Upper lobe of left lung (tissue), 6 donors: ENCODE data around the gene AOX1. TPM values are rescaled to one million over a fixed set of nuclear protein-coding genes. Genes with fewer than 3 reads are reported as not detected.
A peak's percentile ranks its signal among the peaks of the same experiment; 100 is the strongest.
"Not testable (repeated sequence)": the region's sequence is repeated elsewhere in the genome, so short reads cannot be mapped to it uniquely, and the experiment has no call there.

ENCODE experiments used
- ATAC-seq, 2 donors: fragments of 200-7000 bp; cut with Tn5 transposase; one replicate each; pipeline ENCODE4 v1.9.1; 2022; ENCODE audit warnings: mild to moderate bottlenecking in 2 of 2, moderate library complexity in 2 of 2; ENCODE audit not compliant: low FRiP score in 2 of 2
- DNase-seq, 2 donors: peaks; one replicate each; pipeline ENCODE4 v3.0.0-alpha.2; 2019 to 2020
- H3K27ac ChIP-seq, 4 donors: fragments of 200-600 bp; sonication (generic); one replicate each; pipeline ENCODE4 v1.5.1; 2016 to 2019
- H3K27me3 ChIP-seq, 4 donors: fragments of 200-600 bp; sonication (generic); one replicate each; pipeline ENCODE4 v1.5.1; 2017 to 2019
- H3K36me3 ChIP-seq, 4 donors: fragments of 200-600 bp; sonication (generic); one replicate each; pipeline ENCODE4 v1.5.1; 2016 to 2019
- H3K4me1 ChIP-seq, 4 donors: fragments of 200-600 bp; sonication (generic); one replicate each; pipeline ENCODE4 v1.5.1; 2018 to 2019
- H3K4me3 ChIP-seq, 4 donors: fragments of 200-600 bp; sonication (generic); one replicate each; pipeline ENCODE4 v1.5.1; 2017 to 2019; ENCODE audit warnings: mild to moderate bottlenecking in 2 of 4, moderate library complexity in 1 of 4
- H3K9me3 ChIP-seq, 4 donors: fragments of 200-600 bp; sonication (generic); one replicate each; pipeline ENCODE4 v1.5.1; 2018 to 2019
- EP300 ChIP-seq, 4 donors: sonication (generic); formaldehyde crosslinking; IDR thresholded peaks; one replicate each; pipeline ENCODE4 v1.5.1; 2017; ENCODE audit warnings: antibody characterized with exemption in 4 of 4, control low read depth in 2 of 4
- POLR2A ChIP-seq, 4 donors: fragments of 450-650 bp; IDR thresholded peaks; one replicate each; pipeline ENCODE4 v1.5.1; 2016 to 2017; ENCODE audit warnings: antibody characterized with exemption in 4 of 4, mild to moderate bottlenecking in 2 of 4
- POLR2AphosphoS5 ChIP-seq, 2 donors: sonication (generic); formaldehyde crosslinking; IDR thresholded peaks; one replicate each; pipeline ENCODE4 v1.5.1; 2017; ENCODE audit warnings: antibody characterized with exemption in 2 of 2
- WGBS, 2 donors: methylation state at CpG; one replicate each; pipeline ENCODE4 v1.1.5; 2017 to 2018; 5-methylcytosine and 5-hydroxymethylcytosine counted together
- total RNA-seq, 6 donors: library from RNA; depleted of rRNA in 4 of 6; stranded (reverse); fragments of >200 nt in 4 of 6; gene quantifications; one replicate each; pipeline versions ENCODE4 v1.1.0 to v1.2.1, GENCODE V29; 2016 to 2021
- TF ChIP-seq, protein P1 (sequence below), 6 experiments: fragments of 450-650 bp in 4 of 6; fragments of 200-600 bp in 2 of 6; sonication (generic) in 2 of 6; IDR thresholded peaks; one replicate each; pipeline ENCODE4 v1.5.1; 2016 to 2019; ENCODE audit warnings: antibody characterized with exemption in 6 of 6
- donor health status: DM: no; HTN: no; CAD: no; lungs with moderate emphysema.
- donor health status: DM: no; HTN: yes; CAD: no; lungs with severe emphysema.

Gene AOX1
- total RNA-seq, 6 donors from 2014 or later: 8.7 to 49.0 (median 27.5) TPM

DNA sequence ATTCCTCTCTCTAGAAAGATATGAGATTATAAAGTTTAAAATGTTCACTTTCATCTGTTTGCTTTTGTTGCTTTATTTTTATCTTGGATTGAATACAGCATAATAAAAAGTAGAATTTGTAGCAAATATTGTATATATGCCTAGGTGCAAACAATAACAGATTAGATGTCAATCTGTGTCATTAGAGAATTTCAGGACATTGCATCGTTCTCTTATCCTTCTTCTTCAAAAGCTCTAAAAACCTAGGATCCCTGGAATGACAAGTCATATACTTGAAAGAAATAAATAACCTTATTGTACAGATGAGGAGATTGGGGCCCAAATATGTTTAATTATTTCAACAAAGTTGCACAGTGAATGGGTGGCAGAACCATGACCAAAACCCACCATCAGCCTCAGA lies 123.1 kb downstream of the AOX1 start:
- 78 to 88% methylated on average over 1 of the region's 1 CpG for WGBS, 2 donors
- Histone ChIP-seq H3K27ac (no peak overlapping the region), H3K27me3 (no peaks in the 10 kb centered on the region), H3K9me3 (no peaks in the 10 kb centered on the region), H3K4me3 (no peak overlapping the region), H3K36me3 (no peaks in the 10 kb centered on the region), H3K4me1 (peaks cover 0 to 6% (median 3%) of the 10 kb centered on the region in 4 donors)
- no peak for DNase-seq
- TF ChIP-seq POLR2AphosphoS5 (IDR thresholded peaks at IDR 0.05) (no peak), EP300 (IDR thresholded peaks at IDR 0.05) (no peak), POLR2A (IDR thresholded peaks at IDR 0.05) (no peak)
- TF ChIP-seq, protein P1, sequence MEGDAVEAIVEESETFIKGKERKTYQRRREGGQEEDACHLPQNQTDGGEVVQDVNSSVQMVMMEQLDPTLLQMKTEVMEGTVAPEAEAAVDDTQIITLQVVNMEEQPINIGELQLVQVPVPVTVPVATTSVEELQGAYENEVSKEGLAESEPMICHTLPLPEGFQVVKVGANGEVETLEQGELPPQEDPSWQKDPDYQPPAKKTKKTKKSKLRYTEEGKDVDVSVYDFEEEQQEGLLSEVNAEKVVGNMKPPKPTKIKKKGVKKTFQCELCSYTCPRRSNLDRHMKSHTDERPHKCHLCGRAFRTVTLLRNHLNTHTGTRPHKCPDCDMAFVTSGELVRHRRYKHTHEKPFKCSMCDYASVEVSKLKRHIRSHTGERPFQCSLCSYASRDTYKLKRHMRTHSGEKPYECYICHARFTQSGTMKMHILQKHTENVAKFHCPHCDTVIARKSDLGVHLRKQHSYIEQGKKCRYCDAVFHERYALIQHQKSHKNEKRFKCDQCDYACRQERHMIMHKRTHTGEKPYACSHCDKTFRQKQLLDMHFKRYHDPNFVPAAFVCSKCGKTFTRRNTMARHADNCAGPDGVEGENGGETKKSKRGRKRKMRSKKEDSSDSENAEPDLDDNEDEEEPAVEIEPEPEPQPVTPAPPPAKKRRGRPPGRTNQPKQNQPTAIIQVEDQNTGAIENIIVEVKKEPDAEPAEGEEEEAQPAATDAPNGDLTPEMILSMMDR (IDR thresholded peaks at IDR 0.05): no peak
- no peak for ATAC-seq

DNA sequence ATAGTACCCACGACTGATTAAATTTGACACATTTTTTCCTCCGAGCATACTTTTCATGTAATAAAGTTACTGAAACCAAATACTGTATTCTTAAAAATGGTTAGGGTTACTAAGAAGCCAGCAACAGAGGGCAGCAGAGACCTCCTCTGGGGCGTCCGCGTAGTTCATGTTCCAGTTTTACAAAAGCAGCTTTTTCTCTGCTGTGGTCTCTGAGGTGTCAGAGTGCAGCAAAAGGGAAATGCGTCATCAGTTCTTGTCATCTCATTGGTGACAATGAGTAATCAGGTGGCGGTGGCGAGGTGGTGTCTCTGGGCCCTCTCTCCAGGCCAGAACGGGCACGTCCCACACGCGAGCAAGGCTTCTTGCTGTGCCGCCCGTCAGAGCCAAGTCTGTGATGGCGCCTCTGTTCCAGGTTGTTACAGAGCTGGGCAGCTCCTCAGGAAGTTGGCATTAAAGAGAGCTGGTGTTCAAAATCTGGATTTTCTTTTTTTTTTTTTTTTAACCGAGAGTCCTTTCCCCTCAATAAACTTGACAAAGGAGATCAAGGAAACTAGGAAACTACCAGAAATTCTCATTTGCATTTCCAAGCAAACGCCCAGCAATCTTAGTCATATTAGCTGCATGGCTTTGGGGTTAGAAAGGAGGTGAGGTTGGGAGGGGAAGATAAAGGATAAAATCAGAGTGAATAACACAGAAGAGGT lies 127.3 kb downstream of the AOX1 start:
- peak; percentile 89 to 95 for TF ChIP-seq POLR2AphosphoS5 (IDR thresholded peaks at IDR 0.05)
- TF ChIP-seq, protein P1 (IDR thresholded peaks at IDR 0.05): peak; percentile 46 to 84 (median 65)
- TF ChIP-seq POLR2A (IDR thresholded peaks at IDR 0.05): peak in 3 of 4 donors; percentile 63 to 87 (median 79)
- peak in 1 of 4 donors; percentile 59 for TF ChIP-seq EP300 (IDR thresholded peaks at IDR 0.05)
- H3K27me3 ChIP-seq: no peaks in the 10 kb centered on the region
- peak; percentile 97 to 98 for ATAC-seq
- WGBS, 2 donors: 3 to 4% methylated on average over 14 to 17 of the region's 17 CpGs
- DNase-seq: peak; percentile 84 to 91
- no peaks in the 10 kb centered on the region for H3K9me3 ChIP-seq
- peak overlapping the region in 3 of 4 donors; percentile 26 to 44 (median 33) for H3K4me3 ChIP-seq
- peaks cover 0 to 6% (median 3%) of the 10 kb centered on the region in 4 donors for H3K4me1 ChIP-seq
- H3K27ac ChIP-seq: peak overlapping the region; percentile 8 to 75 (median 56)
- no peaks in the 10 kb centered on the region for H3K36me3 ChIP-seq

DNA sequence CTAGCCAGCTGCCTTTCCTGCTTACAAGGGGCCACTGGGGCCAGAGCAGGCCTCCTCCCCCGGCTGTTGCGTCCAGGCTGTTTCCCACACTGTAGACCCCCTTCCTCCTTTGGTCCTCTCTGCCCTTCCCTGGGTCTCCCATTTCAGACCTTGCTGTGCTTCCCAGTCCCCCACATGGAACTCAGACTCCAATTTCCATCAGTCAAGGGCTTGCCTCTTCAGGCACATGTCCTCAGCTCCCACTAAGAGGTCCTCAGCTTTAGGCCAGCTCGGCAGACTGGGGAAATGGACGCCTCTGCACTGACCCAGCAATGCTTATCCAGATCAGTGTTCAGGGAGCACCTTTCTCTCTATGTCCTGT lies 127.9 kb downstream of the AOX1 start:
- Histone ChIP-seq H3K27me3 (no peaks in the 10 kb centered on the region), H3K4me1 (peaks cover 0 to 6% (median 3%) of the 10 kb centered on the region in 4 donors), H3K9me3 (no peaks in the 10 kb centered on the region), H3K4me3 (peak overlapping the region in 1 of 4 donors; percentile 33), H3K36me3 (no peaks in the 10 kb centered on the region), H3K27ac (peak overlapping the region; percentile 8 to 75 (median 56))
- no peak for TF ChIP-seq EP300 (IDR thresholded peaks at IDR 0.05)
- TF ChIP-seq POLR2AphosphoS5 (IDR thresholded peaks at IDR 0.05): no peak
- TF ChIP-seq POLR2A (IDR thresholded peaks at IDR 0.05): no peak
- TF ChIP-seq, protein P1 (IDR thresholded peaks at IDR 0.05): no peak
- peak in 1 of 2 donors; percentile 27 for DNase-seq
- whole genome bisulfite sequencing, 2 donors: 90 to 91% methylated on average over 4 of the region's 4 CpGs
- ATAC-seq: peak in 1 of 2 donors; percentile 27

DNA sequence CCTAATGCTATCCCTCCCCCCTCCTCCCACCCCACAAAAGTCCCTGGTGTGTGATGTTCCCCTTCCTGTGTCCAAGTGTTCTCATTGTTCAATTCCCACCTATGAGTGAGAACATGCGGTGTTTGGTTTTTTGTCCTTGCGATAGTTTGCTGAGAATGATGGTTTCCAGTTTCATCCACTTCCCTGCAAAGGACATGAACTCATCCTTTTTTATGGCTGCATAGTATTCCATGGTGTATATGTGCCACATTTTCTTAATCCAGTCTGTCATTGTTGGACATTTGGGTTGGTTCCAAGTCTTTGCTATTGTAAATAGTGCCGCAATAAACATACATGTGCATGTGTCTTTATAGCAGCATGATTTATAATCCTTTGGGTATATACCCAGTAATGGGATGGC lies 129.2 kb downstream of the AOX1 start:
- not testable (repeated sequence) for H3K4me1 ChIP-seq, ATAC-seq, H3K9me3 ChIP-seq, H3K27me3 ChIP-seq, H3K27ac ChIP-seq, H3K4me3 ChIP-seq, DNase-seq, H3K36me3 ChIP-seq
- 100% methylated on average over 2 of the region's 3 CpGs for WGBS, 2 donors

DNA sequence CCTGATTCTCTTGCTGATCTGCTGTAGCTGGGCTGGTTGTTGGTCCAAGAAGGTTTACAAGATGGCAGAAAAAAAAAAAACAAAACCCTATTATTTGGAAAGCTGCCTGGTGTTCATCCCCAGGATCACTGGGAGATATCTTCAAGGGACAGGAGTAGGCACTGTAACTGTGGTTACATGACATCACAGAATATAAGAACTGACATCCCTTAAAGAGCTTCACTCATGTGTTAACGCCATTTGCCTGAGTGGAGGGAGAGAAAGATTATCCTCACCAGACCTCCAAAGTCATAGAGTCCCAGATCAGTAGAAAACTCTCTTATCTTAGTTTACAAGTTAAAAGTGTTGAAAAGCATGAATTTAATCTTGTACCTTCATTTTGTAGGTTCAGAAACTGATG lies 130.6 kb downstream of the AOX1 start:
- 84 to 92% methylated on average over 1 of the region's 1 CpG for WGBS, 2 donors
- Histone ChIP-seq H3K27ac (no peak overlapping the region), H3K27me3 (no peaks in the 10 kb centered on the region), H3K4me1 (peaks cover 0 to 6% (median 3%) of the 10 kb centered on the region in 4 donors), H3K9me3 (no peaks in the 10 kb centered on the region), H3K4me3 (no peak overlapping the region), H3K36me3 (no peaks in the 10 kb centered on the region)
- DNase-seq (no peak), ATAC-seq (no peak)
- TF ChIP-seq EP300 (IDR thresholded peaks at IDR 0.05) (no peak), POLR2AphosphoS5 (IDR thresholded peaks at IDR 0.05) (no peak), POLR2A (IDR thresholded peaks at IDR 0.05) (no peak)
- TF ChIP-seq, protein P1 (IDR thresholded peaks at IDR 0.05): no peak

Other genes starting within 250 kb of the AOX1 start
- gene KCTD18, start 75.9 kb upstream of the AOX1 start, total RNA-seq: 10 to 100 TPM; 13.6 to 34.6 (median 16.6) TPM
- 1 to 10 TPM in 5 of 6 donors, under 1 TPM in 1; 0.55 to 8.3 (median 2.8) TPM for gene SGO2, start 59.8 kb upstream of the AOX1 start, total RNA-seq
- gene BZW1, start 225.9 kb downstream of the AOX1 start, total RNA-seq: 100 to 1,000 TPM in 4 of 6 donors, 10 to 100 TPM in 2; 80.7 to 327 (median 160) TPM